Fibroblast of lung (primary cell): ENCODE results near the gene NT5DC3. TPM values are rescaled to one million over a fixed set of nuclear protein-coding genes. Genes with fewer than 3 reads are reported as not detected.

Experiments used
- DNase-seq, 2 donors: peaks; one replicate each; pipeline versions ENCODE4 v3.0.0 to v3.0.0-alpha.2; 2010; ENCODE audit warnings: low read depth in 2 of 2
- H2AFZ ChIP-seq: 2 replicates; pipeline ENCODE4 v1.5.1; 2012; ENCODE audit warnings: low read length, control low read depth, inconsistent platforms
- H3K27ac ChIP-seq: 2 replicates; pipeline ENCODE4 v1.5.1; 2011; ENCODE audit warnings: low read length, control low read depth; ENCODE audit not compliant: insufficient read depth
- H3K27me3 ChIP-seq: 2 replicates; pipeline ENCODE4 v1.5.1; 2011; ENCODE audit warnings: mild to moderate bottlenecking, low read length; ENCODE audit not compliant: control insufficient read depth, insufficient read depth
- H3K36me3 ChIP-seq: 2 replicates; pipeline ENCODE4 v1.5.1; 2011; ENCODE audit warnings: low read length; ENCODE audit not compliant: control insufficient read depth, insufficient read depth
- H3K4me1 ChIP-seq: 2 replicates; pipeline ENCODE4 v1.5.1; 2011; ENCODE audit warnings: low read length; ENCODE audit not compliant: control insufficient read depth, insufficient read depth; ENCODE audit errors: extremely low read depth
- H3K4me2 ChIP-seq: 2 replicates; pipeline ENCODE4 v1.5.1; 2011; ENCODE audit warnings: low read length, control low read depth; ENCODE audit not compliant: insufficient read depth; ENCODE audit errors: extremely low read depth
- H3K4me3 ChIP-seq, 4 experiments: fragments of 200-600 bp in 1 of 4; sonication (generic) in 1 of 4; replicated peaks in 1 of 4; 2 replicates each; pipeline ENCODE4 v1.5.1; 2011 to 2016; ENCODE audit warnings: low read length in 4 of 4, low read depth in 3 of 4, mild to moderate bottlenecking in 3 of 4, control low read depth in 2 of 4, inconsistent platforms in 1 of 4, mixed read lengths in 1 of 4; ENCODE audit not compliant: insufficient read depth in 1 of 4; ENCODE audit errors: control extremely low read depth in 1 of 4
- H3K79me2 ChIP-seq: 2 replicates; pipeline ENCODE4 v1.5.1; 2012; ENCODE audit warnings: mild to moderate bottlenecking, low read length, inconsistent platforms; ENCODE audit not compliant: control insufficient read depth, insufficient read depth
- H3K9ac ChIP-seq: 2 replicates; pipeline ENCODE4 v1.5.1; 2011; ENCODE audit warnings: mild to moderate bottlenecking, low read length, control low read depth; ENCODE audit not compliant: insufficient read depth
- H3K9me3 ChIP-seq: 2 replicates; pipeline ENCODE4 v1.5.1; 2012; ENCODE audit warnings: low read depth, low read length; ENCODE audit not compliant: control insufficient read depth, insufficient read depth
- H4K20me1 ChIP-seq: 2 replicates; pipeline ENCODE4 v1.5.1; 2011; ENCODE audit warnings: low read length; ENCODE audit not compliant: control insufficient read depth, insufficient read depth; ENCODE audit errors: extremely low read depth
- EZH2 ChIP-seq: IDR thresholded peaks from 2 replicates; pipeline ENCODE4 v1.5.1; 2012; ENCODE audit warnings: low read length, control low read depth, mild to moderate bottlenecking; ENCODE audit errors: missing control alignments
- polyA plus RNA-seq, 2 donors: library from polyadenylated mRNA; depleted of rRNA in 1 of 2; stranded (reverse) in 1 of 2; unstranded in 1 of 2; fragments of >200 nt; gene quantifications; 2 replicates each; pipeline ENCODE4 v1.2.1, GENCODE V29; 2011 to 2012; ENCODE audit warnings: missing spikeins in 1 of 2
- total RNA-seq: library from RNA; depleted of rRNA; stranded (reverse); fragments of >200 nt; gene quantifications from 2 replicates; pipeline ENCODE4 v1.2.1, GENCODE V29; 2014
- TF ChIP-seq, protein P1 (sequence below), 2 donors: IDR thresholded peaks in 1 of 2; conservative IDR thresholded peaks in 1 of 2; 1 replicate in 1 of 2; 2 replicates in 1 of 2; pipeline ENCODE4 v1.5.1; 2011 to 2012; ENCODE audit warnings: low read length in 2 of 2, control low read depth in 1 of 2, inconsistent platforms in 1 of 2, low read depth in 1 of 2, mild to moderate bottlenecking in 1 of 2

NT5DC3 gene
- total and polyA plus RNA-seq, 2 donors (not counting 1 experiment from before 2014, with no cell fraction given): 4.1 to 10.4 TPM

DNA sequence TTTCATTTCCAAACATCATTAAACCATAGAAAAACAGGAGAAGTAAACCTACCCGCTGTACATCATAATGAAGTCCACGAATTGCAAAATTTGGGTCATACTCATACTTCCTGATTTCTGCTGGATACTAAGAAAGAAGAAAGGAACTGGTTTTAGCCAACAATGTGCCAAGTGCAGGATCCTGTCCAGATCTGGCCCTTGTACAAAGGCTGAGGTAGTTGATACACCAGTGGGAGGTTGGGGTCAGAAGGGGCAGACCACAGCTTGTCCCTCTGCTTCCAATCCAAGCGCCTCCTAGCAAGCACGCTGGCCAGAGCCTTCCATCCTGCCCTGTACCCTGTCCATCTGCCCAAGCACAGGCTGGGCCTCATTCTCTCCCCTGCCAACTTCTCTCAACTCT, 34.2 kb downstream of the NT5DC3 start:
- Histone ChIP-seq H3K4me2 (no peak overlapping the region), H3K4me3 (no peak overlapping the region), H4K20me1 (no peaks in the 10 kb centered on the region), H3K27me3 (no peaks in the 10 kb centered on the region), H2AFZ (no peak overlapping the region), H3K4me1 (peaks cover 15% of the 10 kb centered on the region), H3K36me3 (no peaks in the 10 kb centered on the region), H3K27ac (no peak overlapping the region), H3K79me2 (no peaks in the 10 kb centered on the region), H3K9me3 (no peaks in the 10 kb centered on the region), H3K9ac (no peak overlapping the region)
- TF ChIP-seq EZH2: no peak
- TF ChIP-seq, protein P1, sequence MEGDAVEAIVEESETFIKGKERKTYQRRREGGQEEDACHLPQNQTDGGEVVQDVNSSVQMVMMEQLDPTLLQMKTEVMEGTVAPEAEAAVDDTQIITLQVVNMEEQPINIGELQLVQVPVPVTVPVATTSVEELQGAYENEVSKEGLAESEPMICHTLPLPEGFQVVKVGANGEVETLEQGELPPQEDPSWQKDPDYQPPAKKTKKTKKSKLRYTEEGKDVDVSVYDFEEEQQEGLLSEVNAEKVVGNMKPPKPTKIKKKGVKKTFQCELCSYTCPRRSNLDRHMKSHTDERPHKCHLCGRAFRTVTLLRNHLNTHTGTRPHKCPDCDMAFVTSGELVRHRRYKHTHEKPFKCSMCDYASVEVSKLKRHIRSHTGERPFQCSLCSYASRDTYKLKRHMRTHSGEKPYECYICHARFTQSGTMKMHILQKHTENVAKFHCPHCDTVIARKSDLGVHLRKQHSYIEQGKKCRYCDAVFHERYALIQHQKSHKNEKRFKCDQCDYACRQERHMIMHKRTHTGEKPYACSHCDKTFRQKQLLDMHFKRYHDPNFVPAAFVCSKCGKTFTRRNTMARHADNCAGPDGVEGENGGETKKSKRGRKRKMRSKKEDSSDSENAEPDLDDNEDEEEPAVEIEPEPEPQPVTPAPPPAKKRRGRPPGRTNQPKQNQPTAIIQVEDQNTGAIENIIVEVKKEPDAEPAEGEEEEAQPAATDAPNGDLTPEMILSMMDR (conservative IDR thresholded peaks at IDR 0.05 in 1 of 2, IDR thresholded peaks at IDR 0.05 in 1 of 2; ENCODE audit: low read depth in 1 of 2, low read length in 2 of 2): no peak
- peak; percentile 51 to 63 for DNase-seq

- Histone ChIP-seq H3K9me3 (no peaks in the 10 kb centered on the region), H3K27me3 (no peaks in the 10 kb centered on the region), H3K27ac (peak overlapping the region; percentile 28), H4K20me1 (no peaks in the 10 kb centered on the region), H2AFZ (no peak overlapping the region), H3K4me3 (no peak overlapping the region), H3K36me3 (no peaks in the 10 kb centered on the region), H3K9ac (no peak overlapping the region), H3K4me2 (no peak overlapping the region), H3K79me2 (no peaks in the 10 kb centered on the region), H3K4me1 (peaks cover 15% of the 10 kb centered on the region)
- DNase-seq: no peak
- no peak for TF ChIP-seq EZH2
- TF ChIP-seq, protein P1 (conservative IDR thresholded peaks at IDR 0.05 in 1 of 2, IDR thresholded peaks at IDR 0.05 in 1 of 2; ENCODE audit: low read depth in 1 of 2, low read length in 2 of 2): no peak
These were observed 35.2 kb downstream of the NT5DC3 start for GRCh38 chr12:103805655-103806360.

DNA sequence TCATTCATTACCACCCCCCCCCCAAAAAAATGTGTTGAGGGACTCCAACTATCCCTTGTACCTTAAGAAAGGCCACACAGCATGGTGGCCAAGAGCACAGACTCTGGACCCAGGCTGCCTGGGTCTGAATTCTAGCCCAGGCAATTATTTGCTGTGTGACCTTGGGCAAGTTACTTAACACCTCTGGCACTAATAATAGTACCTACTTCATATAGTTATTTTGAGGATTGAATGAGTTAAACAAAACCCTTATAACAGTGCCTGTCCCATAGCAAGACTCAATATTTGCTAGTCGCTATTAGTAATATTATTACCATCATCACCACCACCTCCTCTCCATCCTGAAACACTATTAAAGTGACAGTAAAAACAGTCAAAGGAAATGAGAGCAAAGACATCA, 37.2 kb downstream of the NT5DC3 start:
- H3K4me3 ChIP-seq: no peak overlapping the region
- H3K9ac ChIP-seq: no peak overlapping the region
- H3K36me3 ChIP-seq: no peaks in the 10 kb centered on the region
- H3K79me2 ChIP-seq: no peaks in the 10 kb centered on the region
- no peak overlapping the region for H2AFZ ChIP-seq
- no peaks in the 10 kb centered on the region for H3K9me3 ChIP-seq
- H3K4me2 ChIP-seq: no peak overlapping the region
- DNase-seq: no peak
- H4K20me1 ChIP-seq: no peaks in the 10 kb centered on the region
- peaks cover 23% of the 10 kb centered on the region for H3K4me1 ChIP-seq
- no peak for TF ChIP-seq EZH2
- TF ChIP-seq, protein P1 (conservative IDR thresholded peaks at IDR 0.05 in 1 of 2, IDR thresholded peaks at IDR 0.05 in 1 of 2; ENCODE audit: low read depth in 1 of 2, low read length in 2 of 2): no peak
- no peaks in the 10 kb centered on the region for H3K27me3 ChIP-seq
- no peak overlapping the region for H3K27ac ChIP-seq
